HepG2 (cell line): ENCODE measurements around the gene B9D2. TPM values are rescaled to one million over a fixed set of nuclear protein-coding genes. Genes with fewer than 3 reads are reported as not detected.

Source experiments
- CCAR2 ChIP-seq: fragments of 200-400 bp; formaldehyde crosslinking; optimal IDR thresholded peaks from 2 replicates; pipeline ENCODE3; 2018; ENCODE audit warnings: low read depth, mild to moderate bottlenecking, low read length, moderate library complexity
- HDAC1 ChIP-seq: sonication (generic); formaldehyde crosslinking; IDR thresholded peaks from 2 replicates; pipeline ENCODE4 v1.5.1; 2020; ENCODE audit warnings: mild to moderate bottlenecking, missing genetic modification reagents
- NR3C1 ChIP-seq: sonication (generic); formaldehyde crosslinking; IDR thresholded peaks from 2 replicates; pipeline ENCODE4 v1.4.0; 2020; ENCODE audit warnings: missing genetic modification reagents
- PITX1 ChIP-seq: sonication (generic); formaldehyde crosslinking; IDR thresholded peaks from 2 replicates; pipeline ENCODE4 v1.5.1; 2020; ENCODE audit warnings: mild to moderate bottlenecking, missing genetic modification reagents
- SMAD1 ChIP-seq: sonication (generic); formaldehyde crosslinking; IDR thresholded peaks from 2 replicates; pipeline ENCODE4 v1.4.0; 2020; ENCODE audit warnings: missing genetic modification reagents, low read depth, mild to moderate bottlenecking, borderline replicate concordance
- SRSF4 ChIP-seq: fragments of 200-400 bp; formaldehyde crosslinking; IDR thresholded peaks from one replicate; pipeline ENCODE4 v1.6.1; 2018; ENCODE audit warnings: mild to moderate bottlenecking, low read depth, low read length, moderate library complexity; ENCODE audit not compliant: poor library complexity, severe bottlenecking
- ZKSCAN5 ChIP-seq: sonication (generic); formaldehyde crosslinking; IDR thresholded peaks from 2 replicates; pipeline ENCODE4 v1.5.1; 2020; ENCODE audit warnings: mild to moderate bottlenecking, missing genetic modification reagents
- ZNF207 ChIP-seq: fragments of 450-650 bp; IDR thresholded peaks from 2 replicates; pipeline ENCODE4 v1.6.1; 2016; ENCODE audit warnings: antibody characterized with exemption, borderline replicate concordance
- ZNF44 ChIP-seq: sonication (generic); formaldehyde crosslinking; IDR thresholded peaks from 2 replicates; pipeline ENCODE4 v1.5.1; 2020; ENCODE audit warnings: mild to moderate bottlenecking, missing genetic modification reagents
- ZNF644 ChIP-seq: IDR thresholded peaks from 2 replicates; pipeline ENCODE4 v1.6.1; 2016; ENCODE audit warnings: low read depth
- ZNF773 ChIP-seq: sonication (generic); formaldehyde crosslinking; IDR thresholded peaks from 2 replicates; pipeline ENCODE4 v1.4.0; 2020; ENCODE audit warnings: missing genetic modification reagents, borderline replicate concordance
- polyA plus RNA-seq, 8 experiments: library from polyadenylated mRNA; depleted of rRNA in 3 of 8; stranded (reverse) in 7 of 8; unstranded in 1 of 8; fragments of >200 nt; fragmentation: Illumina TruSeq in 4 of 8; extraction: Trizol in 4 of 8; gene quantifications; 2 replicates each; pipeline versions ENCODE4 v1.2.1 to v1.2.3, GENCODE V29; 2011 to 2016; ENCODE audit warnings: low read depth in 4 of 8, missing spikeins in 1 of 8, mixed read lengths in 1 of 8; ENCODE audit not compliant: insufficient read depth in 1 of 8
- total RNA-seq, 5 experiments: library from RNA; depleted of rRNA; stranded (reverse); fragments of >200 nt; fragmentation: Illumina TruSeq; extraction: Trizol; gene quantifications; 2 replicates each; pipeline ENCODE4 v1.2.3, GENCODE V29; 2016; ENCODE audit warnings: low read depth in 1 of 5
- TF ChIP-seq, protein P1 (sequence below): sonication (generic); formaldehyde crosslinking; conservative IDR thresholded peaks from 2 replicates; pipeline ENCODE4 v1.5.0; 2020; ENCODE audit warnings: missing genetic modification reagents
- TF ChIP-seq, protein P2 (sequence below): IDR thresholded peaks from 2 replicates; pipeline ENCODE4 v1.6.1; 2016; ENCODE audit warnings: missing genetic modification reagents, missing compliant biosample characterization
- TF ChIP-seq, protein P3 (sequence below): sonication (generic); formaldehyde crosslinking; IDR thresholded peaks from 2 replicates; pipeline ENCODE4 v1.4.0; 2020; ENCODE audit warnings: missing genetic modification reagents
- TF ChIP-seq, protein P4 (sequence below): IDR thresholded peaks from 2 replicates; pipeline ENCODE4 v1.6.1; 2012; ENCODE audit warnings: inconsistent platforms
- TF ChIP-seq, protein P5 (sequence below): IDR thresholded peaks from 2 replicates; pipeline ENCODE4 v1.6.1; 2018; ENCODE audit warnings: missing genetic modification reagents, mild to moderate bottlenecking, missing compliant biosample characterization
- TF ChIP-seq, protein P6 (sequence below): sonication (generic); formaldehyde crosslinking; IDR thresholded peaks from 2 replicates; pipeline ENCODE4 v1.5.1; 2020; ENCODE audit warnings: missing genetic modification reagents, mild to moderate bottlenecking, borderline replicate concordance
- TF ChIP-seq, protein P7 (sequence below): sonication (generic); formaldehyde crosslinking; IDR thresholded peaks from 2 replicates; pipeline ENCODE4 v1.9.0; 2021; ENCODE audit warnings: missing genetic modification reagents, mild to moderate bottlenecking, borderline replicate concordance

The B9D2 gene
- total and polyA plus RNA-seq, 2 of the 13 experiments (the other 11 are each of a cell fraction or from before 2014, with no cell fraction given): 3.1 to 4.4 TPM

DNA sequence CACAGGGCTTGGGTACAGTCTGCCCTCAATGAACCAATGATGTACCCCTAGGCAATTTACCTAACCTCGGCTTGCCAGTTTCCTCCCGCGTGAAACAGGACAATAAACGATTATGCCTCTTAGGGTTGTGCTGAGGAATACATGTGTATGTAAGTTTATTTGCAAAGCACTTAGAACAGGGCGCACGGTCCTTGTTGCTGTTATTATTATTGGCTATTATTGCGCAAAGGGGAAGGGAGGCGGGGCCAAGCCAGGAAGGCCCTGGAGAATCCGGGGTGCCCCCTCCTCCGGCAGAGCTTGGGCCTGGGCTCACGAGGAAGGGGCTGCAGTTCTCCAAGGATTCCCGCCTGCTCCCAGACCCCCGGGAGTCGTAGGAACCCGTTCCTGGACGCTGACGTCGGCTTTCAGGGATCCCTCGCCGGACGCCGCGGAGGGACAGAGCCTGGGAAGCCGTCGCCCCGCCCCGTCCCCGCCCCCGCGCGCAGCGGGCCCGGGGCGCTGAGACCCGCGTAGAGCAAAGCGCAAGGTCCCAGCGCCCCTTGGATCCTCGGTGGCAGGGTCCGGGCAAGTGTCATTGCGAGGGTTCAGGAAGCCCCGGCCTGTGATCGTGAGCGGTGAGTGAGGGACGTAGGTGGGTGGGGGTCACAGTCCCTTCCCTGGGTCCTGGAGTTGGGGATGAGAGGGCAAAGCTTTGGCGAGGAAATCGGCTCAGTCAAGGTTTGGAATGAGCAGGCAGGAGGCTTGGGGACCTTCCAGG is 12.5 kb upstream of the B9D2 start, which contains the start of gene TMEM91 (continued):
- TF ChIP-seq, protein P1, sequence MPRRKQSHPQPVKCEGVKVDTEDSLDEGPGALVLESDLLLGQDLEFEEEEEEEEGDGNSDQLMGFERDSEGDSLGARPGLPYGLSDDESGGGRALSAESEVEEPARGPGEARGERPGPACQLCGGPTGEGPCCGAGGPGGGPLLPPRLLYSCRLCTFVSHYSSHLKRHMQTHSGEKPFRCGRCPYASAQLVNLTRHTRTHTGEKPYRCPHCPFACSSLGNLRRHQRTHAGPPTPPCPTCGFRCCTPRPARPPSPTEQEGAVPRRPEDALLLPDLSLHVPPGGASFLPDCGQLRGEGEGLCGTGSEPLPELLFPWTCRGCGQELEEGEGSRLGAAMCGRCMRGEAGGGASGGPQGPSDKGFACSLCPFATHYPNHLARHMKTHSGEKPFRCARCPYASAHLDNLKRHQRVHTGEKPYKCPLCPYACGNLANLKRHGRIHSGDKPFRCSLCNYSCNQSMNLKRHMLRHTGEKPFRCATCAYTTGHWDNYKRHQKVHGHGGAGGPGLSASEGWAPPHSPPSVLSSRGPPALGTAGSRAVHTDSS (CRISPR knock-in tag): no peak
- TF ChIP-seq CCAR2: no peak
- no peak for TF ChIP-seq SRSF4
- TF ChIP-seq, protein P2, sequence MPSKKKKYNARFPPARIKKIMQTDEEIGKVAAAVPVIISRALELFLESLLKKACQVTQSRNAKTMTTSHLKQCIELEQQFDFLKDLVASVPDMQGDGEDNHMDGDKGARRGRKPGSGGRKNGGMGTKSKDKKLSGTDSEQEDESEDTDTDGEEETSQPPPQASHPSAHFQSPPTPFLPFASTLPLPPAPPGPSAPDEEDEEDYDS: no peak
- TF ChIP-seq ZNF644 (CRISPR knock-in tag): no peak
- TF ChIP-seq, protein P3, sequence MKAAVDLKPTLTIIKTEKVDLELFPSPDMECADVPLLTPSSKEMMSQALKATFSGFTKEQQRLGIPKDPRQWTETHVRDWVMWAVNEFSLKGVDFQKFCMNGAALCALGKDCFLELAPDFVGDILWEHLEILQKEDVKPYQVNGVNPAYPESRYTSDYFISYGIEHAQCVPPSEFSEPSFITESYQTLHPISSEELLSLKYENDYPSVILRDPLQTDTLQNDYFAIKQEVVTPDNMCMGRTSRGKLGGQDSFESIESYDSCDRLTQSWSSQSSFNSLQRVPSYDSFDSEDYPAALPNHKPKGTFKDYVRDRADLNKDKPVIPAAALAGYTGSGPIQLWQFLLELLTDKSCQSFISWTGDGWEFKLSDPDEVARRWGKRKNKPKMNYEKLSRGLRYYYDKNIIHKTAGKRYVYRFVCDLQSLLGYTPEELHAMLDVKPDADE (CRISPR knock-in tag): no peak
- TF ChIP-seq SMAD1: no peak
- TF ChIP-seq, protein P4, sequence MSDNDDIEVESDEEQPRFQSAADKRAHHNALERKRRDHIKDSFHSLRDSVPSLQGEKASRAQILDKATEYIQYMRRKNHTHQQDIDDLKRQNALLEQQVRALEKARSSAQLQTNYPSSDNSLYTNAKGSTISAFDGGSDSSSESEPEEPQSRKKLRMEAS: peak; percentile 43; the same call in 1 of the 2 replicates
- TF ChIP-seq PITX1 (CRISPR knock-in tag): no peak
- no peak for TF ChIP-seq ZKSCAN5 (CRISPR knock-in tag)
- TF ChIP-seq NR3C1: no peak
- TF ChIP-seq, protein P5, sequence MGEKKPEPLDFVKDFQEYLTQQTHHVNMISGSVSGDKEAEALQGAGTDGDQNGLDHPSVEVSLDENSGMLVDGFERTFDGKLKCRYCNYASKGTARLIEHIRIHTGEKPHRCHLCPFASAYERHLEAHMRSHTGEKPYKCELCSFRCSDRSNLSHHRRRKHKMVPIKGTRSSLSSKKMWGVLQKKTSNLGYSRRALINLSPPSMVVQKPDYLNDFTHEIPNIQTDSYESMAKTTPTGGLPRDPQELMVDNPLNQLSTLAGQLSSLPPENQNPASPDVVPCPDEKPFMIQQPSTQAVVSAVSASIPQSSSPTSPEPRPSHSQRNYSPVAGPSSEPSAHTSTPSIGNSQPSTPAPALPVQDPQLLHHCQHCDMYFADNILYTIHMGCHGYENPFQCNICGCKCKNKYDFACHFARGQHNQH (CRISPR knock-in tag): no peak
- TF ChIP-seq ZNF773 (CRISPR knock-in tag): no peak
- TF ChIP-seq, protein P6, sequence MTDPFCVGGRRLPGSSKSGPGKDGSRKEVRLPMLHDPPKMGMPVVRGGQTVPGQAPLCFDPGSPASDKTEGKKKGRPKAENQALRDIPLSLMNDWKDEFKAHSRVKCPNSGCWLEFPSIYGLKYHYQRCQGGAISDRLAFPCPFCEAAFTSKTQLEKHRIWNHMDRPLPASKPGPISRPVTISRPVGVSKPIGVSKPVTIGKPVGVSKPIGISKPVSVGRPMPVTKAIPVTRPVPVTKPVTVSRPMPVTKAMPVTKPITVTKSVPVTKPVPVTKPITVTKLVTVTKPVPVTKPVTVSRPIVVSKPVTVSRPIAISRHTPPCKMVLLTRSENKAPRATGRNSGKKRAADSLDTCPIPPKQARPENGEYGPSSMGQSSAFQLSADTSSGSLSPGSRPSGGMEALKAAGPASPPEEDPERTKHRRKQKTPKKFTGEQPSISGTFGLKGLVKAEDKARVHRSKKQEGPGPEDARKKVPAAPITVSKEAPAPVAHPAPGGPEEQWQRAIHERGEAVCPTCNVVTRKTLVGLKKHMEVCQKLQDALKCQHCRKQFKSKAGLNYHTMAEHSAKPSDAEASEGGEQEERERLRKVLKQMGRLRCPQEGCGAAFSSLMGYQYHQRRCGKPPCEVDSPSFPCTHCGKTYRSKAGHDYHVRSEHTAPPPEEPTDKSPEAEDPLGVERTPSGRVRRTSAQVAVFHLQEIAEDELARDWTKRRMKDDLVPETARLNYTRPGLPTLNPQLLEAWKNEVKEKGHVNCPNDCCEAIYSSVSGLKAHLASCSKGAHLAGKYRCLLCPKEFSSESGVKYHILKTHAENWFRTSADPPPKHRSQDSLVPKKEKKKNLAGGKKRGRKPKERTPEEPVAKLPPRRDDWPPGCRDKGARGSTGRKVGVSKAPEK: peak; percentile 42; the same call in 1 of the 2 replicates
- TF ChIP-seq HDAC1 (CRISPR knock-in tag): peak; percentile 75
- no peak for TF ChIP-seq ZNF44 (CRISPR knock-in tag)
- TF ChIP-seq ZNF207: no peak
- TF ChIP-seq, protein P7, sequence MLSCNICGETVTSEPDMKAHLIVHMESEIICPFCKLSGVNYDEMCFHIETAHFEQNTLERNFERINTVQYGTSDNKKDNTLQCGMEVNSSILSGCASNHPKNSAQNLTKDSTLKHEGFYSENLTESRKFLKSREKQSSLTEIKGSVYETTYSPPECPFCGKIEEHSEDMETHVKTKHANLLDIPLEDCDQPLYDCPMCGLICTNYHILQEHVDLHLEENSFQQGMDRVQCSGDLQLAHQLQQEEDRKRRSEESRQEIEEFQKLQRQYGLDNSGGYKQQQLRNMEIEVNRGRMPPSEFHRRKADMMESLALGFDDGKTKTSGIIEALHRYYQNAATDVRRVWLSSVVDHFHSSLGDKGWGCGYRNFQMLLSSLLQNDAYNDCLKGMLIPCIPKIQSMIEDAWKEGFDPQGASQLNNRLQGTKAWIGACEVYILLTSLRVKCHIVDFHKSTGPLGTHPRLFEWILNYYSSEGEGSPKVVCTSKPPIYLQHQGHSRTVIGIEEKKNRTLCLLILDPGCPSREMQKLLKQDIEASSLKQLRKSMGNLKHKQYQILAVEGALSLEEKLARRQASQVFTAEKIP (CRISPR knock-in tag): no peak
